ENCODE data around the gene MOSPD2. TPM values are rescaled to one million over a fixed set of nuclear protein-coding genes. Genes with fewer than 3 reads are reported as not detected.

Gene MOSPD2
- total RNA-seq = 6.8 and 9.9 TPM in 2 replicates

DNA sequence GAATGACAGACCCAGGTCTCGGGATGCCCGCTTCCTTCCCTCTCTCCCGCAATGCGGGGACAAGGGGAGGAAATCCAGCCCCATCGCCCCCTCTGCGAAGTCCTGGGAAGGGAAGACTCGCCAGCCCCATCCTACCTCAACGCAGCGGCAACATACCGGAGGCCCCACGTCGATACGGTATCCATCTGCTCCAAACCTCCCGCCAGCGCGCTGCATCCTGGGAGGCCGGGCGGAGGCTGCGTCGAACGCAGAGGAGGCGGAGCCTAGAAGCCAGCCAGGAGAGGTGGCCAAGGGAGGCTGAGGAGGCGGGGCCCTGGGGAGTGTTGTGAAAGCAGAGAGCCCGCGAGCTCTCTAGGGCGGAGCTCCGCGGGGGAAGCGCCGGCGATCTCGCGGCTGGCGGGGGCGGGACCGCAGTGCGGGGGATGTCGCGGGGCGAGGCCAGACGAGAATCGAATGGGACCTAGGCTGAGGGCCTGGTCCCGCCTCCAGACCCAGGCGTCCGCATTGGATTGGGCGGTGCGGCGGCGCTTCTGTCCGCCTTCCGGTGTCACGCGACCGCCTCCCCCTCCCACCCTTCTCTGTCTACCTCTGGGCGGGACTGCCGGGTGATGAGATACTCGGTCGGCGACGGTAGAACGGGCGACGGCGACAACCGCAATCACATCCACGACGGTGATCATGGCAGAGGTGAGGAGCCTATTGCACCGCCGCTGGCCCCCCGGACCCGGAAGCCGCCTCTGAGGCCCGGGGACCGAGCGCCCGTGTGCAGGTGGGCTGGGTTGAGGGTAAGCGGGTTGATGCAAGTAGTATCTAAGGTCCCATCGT is at the start of gene MOSPD2, which contains the start of gene FANCB:
Gene MOSPD2 (plus strand): TSS at position 571 of the 825 bp plus-strand sequence. CDS start 108 bp downstream, at position 679.
Gene FANCB (minus strand): TSS at position 219 of the 825 bp plus-strand sequence. CDS start 7,559 bp downstream, outside the sequence.
- peak within 1 kb of the TSS; percentile 87 for H3K4me3 ChIP-seq (ENCODE audit: low read depth, low read length)
- peak; percentile 46 for DNase-seq (ENCODE audit: low read depth)

DNA sequence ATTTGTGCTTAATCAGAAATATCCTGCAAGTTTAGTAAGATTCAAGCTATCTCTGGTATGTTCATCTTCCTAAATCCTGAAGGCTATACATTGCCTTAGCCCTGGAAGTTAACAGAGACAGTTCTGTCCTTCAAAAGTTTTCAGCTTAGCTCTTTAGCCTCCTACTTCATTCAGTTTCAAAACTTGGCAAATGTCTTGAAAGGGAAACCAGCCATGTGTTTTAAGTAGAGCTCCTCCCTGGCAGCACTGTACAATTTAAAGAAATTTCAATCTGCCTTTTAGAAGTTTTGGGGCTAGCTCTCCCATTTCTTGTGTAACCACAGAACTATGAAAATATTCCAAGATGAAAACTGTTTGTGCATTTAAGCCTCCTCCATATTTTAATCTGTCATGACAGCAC is 47.4 kb upstream of the MOSPD2 start:
- no peak for DNase-seq (ENCODE audit: low read depth)
- no peak for TF ChIP-seq CTCF (conservative IDR thresholded peaks at IDR 0.05; ENCODE audit: low read depth, low read length)
- no peak overlapping the region for H3K4me3 ChIP-seq (ENCODE audit: low read depth, low read length)

More for the DNA sequence above, at the start of gene MOSPD2, which contains the start of gene FANCB:
- TF ChIP-seq CTCF (conservative IDR thresholded peaks at IDR 0.05; ENCODE audit: low read depth, low read length) = no peak

DNA sequence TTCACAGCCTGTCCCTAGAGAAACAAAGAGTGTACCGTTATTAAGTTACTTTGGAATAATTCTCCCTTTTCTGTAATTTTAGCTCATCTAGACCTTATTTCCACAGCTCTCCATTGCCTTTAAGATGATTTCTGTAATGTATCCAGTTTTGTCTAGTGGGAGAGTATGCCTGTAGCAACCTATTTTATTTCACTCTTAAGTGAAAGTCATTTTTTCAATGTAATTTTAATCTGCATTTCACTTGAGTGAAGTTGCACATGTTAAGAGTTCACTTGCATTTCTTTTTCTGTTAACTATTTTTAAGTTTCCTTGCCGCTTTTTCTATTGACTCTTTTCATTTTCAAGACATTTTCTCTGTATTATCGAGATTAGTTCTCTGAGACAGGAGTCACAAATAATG is 46.9 kb upstream of the MOSPD2 start:
- no peak overlapping the region for H3K4me3 ChIP-seq (ENCODE audit: low read depth, low read length)
- no peak for DNase-seq (ENCODE audit: low read depth)

GRCh38 chrX:14829643-14830042 is 43.6 kb upstream of the MOSPD2 start:
- DNase-seq (ENCODE audit: low read depth) = no peak
- no peak overlapping the region for H3K4me3 ChIP-seq (ENCODE audit: low read depth, low read length)
- TF ChIP-seq CTCF (conservative IDR thresholded peaks at IDR 0.05; ENCODE audit: low read depth, low read length) = no peak

More for the DNA sequence above, 46.9 kb upstream of the MOSPD2 start:
- TF ChIP-seq CTCF (conservative IDR thresholded peaks at IDR 0.05; ENCODE audit: low read depth, low read length) = no peak

- no peak for TF ChIP-seq CTCF (conservative IDR thresholded peaks at IDR 0.05; ENCODE audit: low read depth, low read length)
- no peak for DNase-seq (ENCODE audit: low read depth)
- no peak overlapping the region for H3K4me3 ChIP-seq (ENCODE audit: low read depth, low read length)
These were observed 41.1 kb upstream of the MOSPD2 start for GRCh38 chrX:14832151-14832550.

GRCh38 chrX:14832586-14832985 is 40.6 kb upstream of the MOSPD2 start:
- TF ChIP-seq CTCF (conservative IDR thresholded peaks at IDR 0.05; ENCODE audit: low read depth, low read length) = no peak
- no peak for DNase-seq (ENCODE audit: low read depth)

More at GRCh38 chrX:14832586-14832985, 40.6 kb upstream of the MOSPD2 start:
- H3K4me3 ChIP-seq (ENCODE audit: low read depth, low read length) = no peak overlapping the region

All from epithelial cell of proximal tubule (primary cell).